GM18511 (cell line): ENCODE data around the gene SLC26A1.

Experiments used
- ATAC-seq: cut with Tn5 transposase; IDR thresholded peaks from one replicate; pipeline ENCODE4 v1.9.1; 2021; ENCODE audit warnings: mild to moderate bottlenecking, moderate library complexity; ENCODE audit not compliant: unreplicated experiment

Gene SLC26A1

GRCh38 chr4:993111-994029 is at the start of gene SLC26A1:
Gene SLC26A1, minus strand, starts transcription at chr4:993404. Its CDS starts 1,701 bp downstream, at chr4:991703.
- ATAC-seq = no peak

- ATAC-seq = no peak
Observed at GRCh38 chr4:1042352-1043055, 49.3 kb upstream of the SLC26A1 start.

- no peak for ATAC-seq
Observed at GRCh38 chr4:1041936-1042330, 48.7 kb upstream of the SLC26A1 start.

GRCh38 chr4:1041147-1041935 is 48.1 kb upstream of the SLC26A1 start:
- no peak for ATAC-seq

GRCh38 chr4:1040344-1041146 is 47.3 kb upstream of the SLC26A1 start:
- ATAC-seq = no peak

- no peak for ATAC-seq
Observed at GRCh38 chr4:1039493-1040343, 46.5 kb upstream of the SLC26A1 start.

- no peak for ATAC-seq
Observed at GRCh38 chr4:1038948-1039492, 45.8 kb upstream of the SLC26A1 start.

- no peak for ATAC-seq
Observed at GRCh38 chr4:1036976-1037810, 44.0 kb upstream of the SLC26A1 start.

- ATAC-seq = no peak
Observed at GRCh38 chr4:1036095-1036494, 42.9 kb upstream of the SLC26A1 start.

- ATAC-seq = no peak
Observed at GRCh38 chr4:1035510-1035909, 42.3 kb upstream of the SLC26A1 start.

GRCh38 chr4:1033840-1034551 is 40.8 kb upstream of the SLC26A1 start:
- ATAC-seq = no peak

GRCh38 chr4:1032861-1033260 is 39.7 kb upstream of the SLC26A1 start:
- no peak for ATAC-seq

GRCh38 chr4:1031956-1032795 is 39.0 kb upstream of the SLC26A1 start:
- ATAC-seq = no peak

GRCh38 chr4:1031346-1031745 is 38.1 kb upstream of the SLC26A1 start:
- ATAC-seq = no peak

- ATAC-seq = no peak
Observed at GRCh38 chr4:1030559-1030958, 37.4 kb upstream of the SLC26A1 start.

GRCh38 chr4:1030031-1030430 is 36.8 kb upstream of the SLC26A1 start:
- no peak for ATAC-seq

- ATAC-seq = no peak
Observed at GRCh38 chr4:1029529-1029928, 36.3 kb upstream of the SLC26A1 start.
